GM12865 (cell line): Measurements from ENCODE around the gene SPACA6.
"Not testable (repeated sequence)": the region's sequence is repeated elsewhere in the genome, so short reads cannot be mapped to it uniquely, and the experiment has no call there.

ENCODE experiments used
- DNase-seq: peaks from one replicate; pipeline ENCODE4 v3.0.0; 2010; ENCODE audit warnings: low read depth
- H3K4me3 ChIP-seq: 2 replicates; pipeline ENCODE4 v1.5.1; 2011; ENCODE audit warnings: mild to moderate bottlenecking, low read depth, low read length, control low read depth
- TF ChIP-seq, protein P1 (sequence below): IDR thresholded peaks from 2 replicates; pipeline ENCODE4 v1.5.1; 2011; ENCODE audit warnings: low read length, control low read depth, low read depth, inconsistent platforms; ENCODE audit not compliant: insufficient read depth; ENCODE audit errors: missing control alignments

SPACA6 gene, protein sequence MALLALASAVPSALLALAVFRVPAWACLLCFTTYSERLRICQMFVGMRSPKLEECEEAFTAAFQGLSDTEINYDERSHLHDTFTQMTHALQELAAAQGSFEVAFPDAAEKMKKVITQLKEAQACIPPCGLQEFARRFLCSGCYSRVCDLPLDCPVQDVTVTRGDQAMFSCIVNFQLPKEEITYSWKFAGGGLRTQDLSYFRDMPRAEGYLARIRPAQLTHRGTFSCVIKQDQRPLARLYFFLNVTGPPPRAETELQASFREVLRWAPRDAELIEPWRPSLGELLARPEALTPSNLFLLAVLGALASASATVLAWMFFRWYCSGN

DNA sequence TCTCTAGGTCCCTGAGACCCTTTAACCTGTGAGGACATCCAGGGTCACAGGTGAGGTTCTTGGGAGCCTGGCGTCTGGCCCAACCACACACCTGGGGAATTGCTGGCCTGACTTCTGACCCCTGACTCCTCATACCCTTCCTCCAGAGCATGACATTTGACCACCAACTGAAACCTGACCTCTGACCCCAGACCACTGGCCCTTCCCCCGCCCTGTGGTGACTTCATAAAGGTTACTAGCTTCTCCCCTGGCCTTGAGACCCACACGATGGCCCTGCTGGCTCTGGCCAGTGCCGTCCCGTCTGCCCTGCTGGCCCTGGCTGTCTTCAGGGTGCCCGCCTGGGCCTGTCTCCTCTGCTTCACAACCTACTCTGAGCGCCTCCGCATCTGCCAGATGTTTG lies at the start of gene SPACA6:
Gene SPACA6 (plus strand): TSS at position 71 of the 400 bp plus-strand sequence. CDS start 197 bp downstream, at position 268.
- DNase-seq: no peak
- TF ChIP-seq, protein P1, sequence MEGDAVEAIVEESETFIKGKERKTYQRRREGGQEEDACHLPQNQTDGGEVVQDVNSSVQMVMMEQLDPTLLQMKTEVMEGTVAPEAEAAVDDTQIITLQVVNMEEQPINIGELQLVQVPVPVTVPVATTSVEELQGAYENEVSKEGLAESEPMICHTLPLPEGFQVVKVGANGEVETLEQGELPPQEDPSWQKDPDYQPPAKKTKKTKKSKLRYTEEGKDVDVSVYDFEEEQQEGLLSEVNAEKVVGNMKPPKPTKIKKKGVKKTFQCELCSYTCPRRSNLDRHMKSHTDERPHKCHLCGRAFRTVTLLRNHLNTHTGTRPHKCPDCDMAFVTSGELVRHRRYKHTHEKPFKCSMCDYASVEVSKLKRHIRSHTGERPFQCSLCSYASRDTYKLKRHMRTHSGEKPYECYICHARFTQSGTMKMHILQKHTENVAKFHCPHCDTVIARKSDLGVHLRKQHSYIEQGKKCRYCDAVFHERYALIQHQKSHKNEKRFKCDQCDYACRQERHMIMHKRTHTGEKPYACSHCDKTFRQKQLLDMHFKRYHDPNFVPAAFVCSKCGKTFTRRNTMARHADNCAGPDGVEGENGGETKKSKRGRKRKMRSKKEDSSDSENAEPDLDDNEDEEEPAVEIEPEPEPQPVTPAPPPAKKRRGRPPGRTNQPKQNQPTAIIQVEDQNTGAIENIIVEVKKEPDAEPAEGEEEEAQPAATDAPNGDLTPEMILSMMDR: no peak
- no peak within 1 kb of the TSS for H3K4me3 ChIP-seq

DNA sequence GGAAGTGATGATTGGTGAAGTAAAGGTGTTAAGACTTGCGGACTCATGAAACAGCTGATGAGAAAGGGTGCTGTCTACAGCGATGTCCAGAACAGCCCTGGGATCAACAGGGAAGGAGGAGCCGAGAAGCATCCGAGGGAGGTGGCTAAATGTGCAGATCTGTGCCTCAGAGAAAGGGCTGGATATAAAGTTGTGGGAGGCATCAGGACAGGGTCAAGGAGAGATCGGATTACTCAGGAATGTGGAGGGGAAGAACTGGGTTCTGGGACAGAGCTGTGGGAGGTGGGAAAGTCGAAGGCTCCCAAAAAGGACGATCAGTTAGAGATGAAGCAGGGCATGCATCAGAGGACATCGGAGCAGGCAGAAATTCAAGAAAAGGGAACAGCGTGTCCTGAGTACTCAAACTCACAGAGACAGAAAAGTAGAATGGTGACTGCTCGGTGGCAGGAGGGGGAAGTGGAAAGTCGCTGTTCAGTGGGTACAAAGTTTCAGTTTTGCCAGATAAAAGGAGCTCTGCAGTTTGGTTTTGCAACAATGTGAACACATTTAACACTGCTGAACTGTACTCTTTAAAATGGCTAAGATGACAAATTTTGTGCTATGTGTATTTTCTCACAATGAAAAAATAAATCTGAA lies 48.4 kb upstream of the SPACA6 start:
- TF ChIP-seq, protein P1: no peak
- peak; percentile 65 for DNase-seq
- no peak overlapping the region for H3K4me3 ChIP-seq

DNA sequence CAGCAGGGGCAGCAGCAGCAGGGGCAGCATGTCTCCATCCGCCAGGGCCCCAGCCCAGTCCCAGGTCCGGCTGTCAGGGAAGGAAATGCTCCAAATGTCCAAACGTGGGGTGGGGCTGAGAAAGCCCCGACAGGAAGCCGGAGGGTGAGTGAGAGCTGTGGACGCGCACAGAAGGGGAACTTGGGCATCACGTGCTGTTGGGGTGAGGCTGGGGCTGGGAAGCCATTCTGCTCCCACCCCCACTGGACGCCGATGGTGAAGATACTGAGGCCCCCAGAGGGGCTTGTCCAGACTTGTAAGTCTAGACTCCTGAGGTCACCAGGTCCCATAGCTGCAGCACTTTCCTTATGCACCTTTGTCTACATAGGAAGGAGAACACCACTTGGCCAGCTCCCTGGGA lies 46.4 kb upstream of the SPACA6 start, which contains the start of gene SIGLEC14:
Gene SIGLEC14 (minus strand): TSS at position 96 of the 400 bp plus-strand sequence. CDS start 66 bp downstream, at position 30.
- peak; percentile 46 for DNase-seq
- H3K4me3 ChIP-seq: not testable (repeated sequence)

DNA sequence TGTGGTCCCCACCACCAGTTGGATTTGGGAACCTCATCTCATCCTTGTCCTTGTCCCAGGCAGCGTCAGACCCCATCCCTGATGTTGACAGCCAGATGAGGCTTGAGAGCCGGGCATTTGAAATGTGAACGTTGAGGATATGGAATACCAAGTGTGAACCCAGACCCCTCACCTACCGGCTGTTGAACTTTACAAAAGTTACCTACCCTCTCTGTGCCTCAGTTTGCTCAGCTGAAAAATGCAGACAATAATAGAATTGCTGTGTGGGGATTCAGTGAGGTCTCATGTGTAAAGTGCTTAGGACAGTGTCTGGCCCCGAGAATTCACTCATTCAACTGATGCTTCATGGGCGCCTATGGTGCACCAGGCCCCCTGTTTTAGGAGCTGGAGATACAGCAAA lies 45.8 kb upstream of the SPACA6 start:
- DNase-seq: no peak

DNA sequence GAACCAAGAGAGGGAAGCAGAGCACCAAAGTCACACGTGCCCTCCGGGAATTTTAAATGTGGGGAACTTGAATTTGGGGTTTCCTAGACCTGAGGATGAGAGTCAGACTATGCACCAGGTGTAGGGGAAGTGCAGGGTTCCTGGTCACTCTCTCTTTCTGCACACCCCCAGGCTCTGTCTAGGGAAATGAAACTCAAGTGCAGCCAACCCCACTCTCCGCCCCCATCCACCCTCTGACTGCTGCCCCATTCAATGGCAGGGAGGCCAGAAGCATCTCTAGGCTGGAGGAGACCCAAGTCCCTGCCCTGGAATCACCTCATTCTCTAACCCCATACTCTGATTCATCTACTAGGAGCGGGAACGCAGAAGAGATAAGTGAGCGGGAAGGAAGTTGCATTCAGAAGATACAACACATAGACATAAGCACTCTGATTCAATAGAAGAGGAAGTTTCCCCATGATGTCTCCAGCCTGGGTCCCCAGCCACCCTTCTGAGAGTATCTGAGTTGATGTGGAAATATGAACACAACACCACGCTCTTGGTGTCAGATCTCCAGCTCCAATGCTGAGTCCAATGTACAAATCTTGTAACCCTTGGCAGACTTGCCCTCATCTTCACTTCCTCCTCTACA lies 41.8 kb upstream of the SPACA6 start:
- H3K4me3 ChIP-seq: no peak overlapping the region
- peak; percentile 56 for DNase-seq
- TF ChIP-seq, protein P1: no peak

More for the DNA sequence above, 45.8 kb upstream of the SPACA6 start:
- TF ChIP-seq, protein P1: no peak
- no peak overlapping the region for H3K4me3 ChIP-seq

DNA sequence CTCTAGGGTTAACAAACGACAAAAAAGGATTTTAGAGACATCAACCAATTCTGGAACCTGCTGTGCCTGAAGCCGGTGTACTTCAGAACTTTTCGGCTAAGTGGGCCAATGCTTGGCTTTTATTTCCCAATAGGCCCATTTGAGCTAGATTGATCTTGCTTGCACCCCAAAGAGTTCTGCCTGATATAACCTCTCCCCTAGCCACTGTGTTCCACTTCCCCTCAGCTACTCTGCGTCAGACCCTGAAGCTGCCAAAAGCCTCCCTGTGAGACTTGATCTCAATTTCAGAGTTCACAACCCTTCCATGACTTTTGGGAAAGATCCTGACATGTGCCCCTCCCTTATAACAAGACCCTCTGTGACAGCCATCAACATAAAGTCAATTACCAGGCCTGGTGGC lies 40.9 kb upstream of the SPACA6 start:
- H3K4me3 ChIP-seq: no peak overlapping the region
- DNase-seq: no peak
- TF ChIP-seq, protein P1: no peak

DNA sequence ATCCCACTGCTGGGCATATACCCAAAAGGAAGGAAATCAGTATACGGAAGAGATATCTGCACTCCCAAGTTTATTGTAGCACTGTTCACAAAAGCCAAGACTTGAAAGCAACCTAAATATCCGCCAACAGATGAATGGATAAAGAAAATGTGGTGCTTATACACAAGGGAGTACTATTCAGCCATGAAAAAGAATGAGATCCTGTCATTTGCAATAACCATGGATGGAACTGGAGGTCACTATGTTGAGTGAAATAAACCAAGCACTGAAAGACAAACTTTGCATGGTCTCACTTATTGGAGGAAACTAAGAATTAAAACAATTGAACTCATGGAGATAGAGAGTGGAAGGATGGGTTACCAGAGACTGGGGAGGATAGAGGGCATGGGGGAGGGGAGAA lies 40.0 kb upstream of the SPACA6 start:
- no peak overlapping the region for H3K4me3 ChIP-seq
- TF ChIP-seq, protein P1: no peak
- no peak for DNase-seq
